HG03175 (cell line): ENCODE results near the gene FHIT.

Experiments used
- ATAC-seq: cut with Tn5 transposase; IDR thresholded peaks from one replicate; pipeline ENCODE4 v1.9.1; 2021; ENCODE audit warnings: mild to moderate bottlenecking, moderate library complexity; ENCODE audit not compliant: unreplicated experiment

The FHIT gene

GRCh38 chr3:60045686-60046085, 1205.6 kb downstream of the FHIT start:
- no peak for ATAC-seq

GRCh38 chr3:60036803-60037202, 1214.4 kb downstream of the FHIT start:
- ATAC-seq, result no peak

- no peak for ATAC-seq
Measured at GRCh38 chr3:60033901-60034453, 1217.3 kb downstream of the FHIT start.

- no peak for ATAC-seq
Measured at GRCh38 chr3:60030982-60031381, 1220.3 kb downstream of the FHIT start.

GRCh38 chr3:60028233-60028632, 1223.0 kb downstream of the FHIT start:
- ATAC-seq, result no peak

GRCh38 chr3:60027335-60027734, 1223.9 kb downstream of the FHIT start:
- ATAC-seq, result no peak

GRCh38 chr3:60025096-60026050, 1225.9 kb downstream of the FHIT start:
- ATAC-seq, result no peak

GRCh38 chr3:60024400-60024799, 1226.9 kb downstream of the FHIT start:
- no peak for ATAC-seq

- no peak for ATAC-seq
Measured at GRCh38 chr3:60023189-60023588, 1228.1 kb downstream of the FHIT start.

- ATAC-seq, result no peak
Measured at GRCh38 chr3:60017631-60018030, 1233.6 kb downstream of the FHIT start.

GRCh38 chr3:60015032-60015705, 1236.1 kb downstream of the FHIT start:
- ATAC-seq, result no peak

GRCh38 chr3:60013241-60013640, 1238.0 kb downstream of the FHIT start:
- ATAC-seq, result no peak

GRCh38 chr3:60011218-60011617, 1240.0 kb downstream of the FHIT start:
- ATAC-seq, result no peak

GRCh38 chr3:60010781-60011180, 1240.5 kb downstream of the FHIT start:
- ATAC-seq, result peak; percentile 95

GRCh38 chr3:60009931-60010478, 1241.2 kb downstream of the FHIT start:
- ATAC-seq, result no peak

GRCh38 chr3:60001369-60001768, 1249.9 kb downstream of the FHIT start:
- ATAC-seq, result no peak

GRCh38 chr3:60000311-60001105, 1250.7 kb downstream of the FHIT start:
- ATAC-seq, result no peak

- ATAC-seq, result no peak
Measured at GRCh38 chr3:59998058-59998457, 1253.2 kb downstream of the FHIT start.

- no peak for ATAC-seq
Measured at GRCh38 chr3:59997583-59997982, 1253.7 kb downstream of the FHIT start.

- ATAC-seq, result no peak
Measured at GRCh38 chr3:59996056-59996455, 1255.2 kb downstream of the FHIT start.

- no peak for ATAC-seq
Measured at GRCh38 chr3:59995563-59995962, 1255.7 kb downstream of the FHIT start.
